Fibroblast of mammary gland (primary cell): ENCODE data around the gene LRPAP1.

ENCODE experiments used
- DNase-seq: peaks from one replicate; pipeline ENCODE4 v3.0.0-alpha.2; 2010; ENCODE audit warnings: low read depth
- H3K4me3 ChIP-seq: 2 replicates; pipeline ENCODE4 v1.5.1; 2011; ENCODE audit warnings: low read depth, mild to moderate bottlenecking, low read length, moderate library complexity; ENCODE audit not compliant: control insufficient read depth
- CTCF ChIP-seq: conservative IDR thresholded peaks from 2 replicates; pipeline ENCODE4 v1.5.1; 2011; ENCODE audit warnings: low read depth, low read length, inconsistent platforms; ENCODE audit not compliant: control insufficient read depth, insufficient read depth

LRPAP1 gene

GRCh38 chr4:3527914-3528876 is 4.0 kb downstream of the LRPAP1 start:
- H3K4me3 ChIP-seq: no peak overlapping the region
- DNase-seq: no peak
- TF ChIP-seq CTCF: no peak

GRCh38 chr4:3527101-3527913 is 4.9 kb downstream of the LRPAP1 start:
- DNase-seq: no peak
- no peak overlapping the region for H3K4me3 ChIP-seq
- TF ChIP-seq CTCF: no peak

GRCh38 chr4:3526456-3526855 is 5.8 kb downstream of the LRPAP1 start:
- no peak overlapping the region for H3K4me3 ChIP-seq
- TF ChIP-seq CTCF: no peak
- DNase-seq: no peak

- H3K4me3 ChIP-seq: no peak overlapping the region
- no peak for TF ChIP-seq CTCF
- no peak for DNase-seq
Measured at GRCh38 chr4:3525532-3526430, 6.4 kb downstream of the LRPAP1 start.

- TF ChIP-seq CTCF: no peak
- no peak overlapping the region for H3K4me3 ChIP-seq
- no peak for DNase-seq
Measured at GRCh38 chr4:3524920-3525319, 7.3 kb downstream of the LRPAP1 start.

GRCh38 chr4:3524349-3524748 is 7.9 kb downstream of the LRPAP1 start:
- TF ChIP-seq CTCF: no peak
- H3K4me3 ChIP-seq: no peak overlapping the region
- DNase-seq: no peak
